ENCODE data around the gene SYPL1.

Gene SYPL1

GRCh38 chr7:106064771-106065574 lies 47.1 kb downstream of the SYPL1 start:
- peak; percentile 74 for DNase-seq

GRCh38 chr7:106064316-106064715 lies 47.8 kb downstream of the SYPL1 start:
- peak; percentile 95 for DNase-seq

GRCh38 chr7:106063692-106064091 lies 48.4 kb downstream of the SYPL1 start:
- no peak for DNase-seq

GRCh38 chr7:106063024-106063423 lies 49.1 kb downstream of the SYPL1 start:
- DNase-seq, result peak; percentile 19

- DNase-seq, result peak; percentile 18
Observed at GRCh38 chr7:106062521-106062931, 49.6 kb downstream of the SYPL1 start.

GRCh38 chr7:106062006-106062405 lies 50.1 kb downstream of the SYPL1 start:
- DNase-seq, result no peak

GRCh38 chr7:106061301-106061979 lies 50.7 kb downstream of the SYPL1 start:
- no peak for DNase-seq

GRCh38 chr7:106060394-106060920 lies 51.7 kb downstream of the SYPL1 start:
- no peak for DNase-seq

- no peak for DNase-seq
Observed at GRCh38 chr7:106059556-106059955, 52.6 kb downstream of the SYPL1 start.

- DNase-seq, result no peak
Observed at GRCh38 chr7:106058928-106059324, 53.2 kb downstream of the SYPL1 start.

GRCh38 chr7:106057962-106058927 lies 53.9 kb downstream of the SYPL1 start:
- DNase-seq, result no peak

- DNase-seq, result no peak
Observed at GRCh38 chr7:106057204-106057961, 54.7 kb downstream of the SYPL1 start.

- DNase-seq, result peak; percentile 80
Observed at GRCh38 chr7:106056513-106057203, 55.5 kb downstream of the SYPL1 start.

GRCh38 chr7:106054971-106055532 lies 57.1 kb downstream of the SYPL1 start:
- no peak for DNase-seq

GRCh38 chr7:106054156-106054910 lies 57.8 kb downstream of the SYPL1 start:
- no peak for DNase-seq

- no peak for DNase-seq
Observed at GRCh38 chr7:106053109-106053508, 59.0 kb downstream of the SYPL1 start.

- DNase-seq, result no peak
Observed at GRCh38 chr7:106052681-106053080, 59.4 kb downstream of the SYPL1 start.

- no peak for DNase-seq
Observed at GRCh38 chr7:106050746-106051117, 61.4 kb downstream of the SYPL1 start.

GRCh38 chr7:106050002-106050745 lies 61.9 kb downstream of the SYPL1 start:
- DNase-seq, result no peak

Measured in NCI-H146 (cell line).